Cardiac fibroblast (primary cell): Measurements from ENCODE around the gene LRRC59.
A peak's percentile ranks its signal among the peaks of the same experiment; 100 is the strongest.
"Not testable (repeated sequence)": the region's sequence is repeated elsewhere in the genome, so short reads cannot be mapped to it uniquely, and the experiment has no call there.

Source experiments
- DNase-seq, 2 donors: peaks; one replicate each; pipeline versions ENCODE4 v3.0.0 to v3.0.0-alpha.2; 2010; ENCODE audit warnings: low read depth in 2 of 2
- H3K4me3 ChIP-seq, 2 donors: replicated peaks in 1 of 2; 1 replicate in 1 of 2; 2 replicates in 1 of 2; pipeline ENCODE4 v1.5.1; 2011; ENCODE audit warnings: low read depth in 2 of 2, low read length in 2 of 2, mild to moderate bottlenecking in 2 of 2, moderate library complexity in 1 of 2
- CTCF ChIP-seq: IDR thresholded peaks from one replicate; pipeline ENCODE4 v1.5.1; 2011; ENCODE audit warnings: low read depth, mild to moderate bottlenecking, low read length, inconsistent platforms

LRRC59 gene

GRCh38 chr17:50424246-50424995 is 27.1 kb upstream of the LRRC59 start:
- no peak overlapping the region for H3K4me3 ChIP-seq
- no peak for TF ChIP-seq CTCF
- DNase-seq, result no peak

- no peak for TF ChIP-seq CTCF
- no peak overlapping the region for H3K4me3 ChIP-seq
- peak; percentile 89 to 93 for DNase-seq
These were observed 26.3 kb upstream of the LRRC59 start for GRCh38 chr17:50423553-50424159.

GRCh38 chr17:50422738-50423137 is 25.4 kb upstream of the LRRC59 start:
- TF ChIP-seq CTCF, result no peak
- no peak overlapping the region for H3K4me3 ChIP-seq
- no peak for DNase-seq

GRCh38 chr17:50421308-50422051 is 24.2 kb upstream of the LRRC59 start:
- DNase-seq, result peak; percentile 22 to 52
- peak overlapping the region in 1 of 2 donors; percentile 14 for H3K4me3 ChIP-seq
- TF ChIP-seq CTCF, result no peak

GRCh38 chr17:50420419-50421112 is 23.2 kb upstream of the LRRC59 start:
- no peak overlapping the region for H3K4me3 ChIP-seq
- TF ChIP-seq CTCF, result no peak
- DNase-seq, result peak; percentile 56 to 60

GRCh38 chr17:50419577-50419976 is 22.3 kb upstream of the LRRC59 start:
- not testable (repeated sequence) for DNase-seq

More at GRCh38 chr17:50419577-50419976, 22.3 kb upstream of the LRRC59 start:
- H3K4me3 ChIP-seq, result not testable (repeated sequence)
